IPS-18c (cell line): ENCODE measurements around the gene RHBG.
"Not testable (repeated sequence)": the region's sequence is repeated elsewhere in the genome, so short reads cannot be mapped to it uniquely, and the experiment has no call there.

Experiments
- H3K4me3 ChIP-seq: 2 replicates; pipeline ENCODE4 v1.7.0; 2013; ENCODE audit warnings: low read depth, mild to moderate bottlenecking, low read length, moderate library complexity; ENCODE audit not compliant: insufficient read depth
- H3K9me3 ChIP-seq: one replicate; pipeline ENCODE4 v1.6.1; 2013; ENCODE audit warnings: mild to moderate bottlenecking, low read length, moderate library complexity; ENCODE audit not compliant: control insufficient read depth, insufficient read depth

RHBG gene

GRCh38 chr1:156357977-156358376 lies 11.0 kb upstream of the RHBG start:
- Histone ChIP-seq H3K9me3 (peaks cover 2% of the 10 kb centered on the region), H3K4me3 (no peak overlapping the region)

- H3K4me3 ChIP-seq = no peak overlapping the region
- peaks cover 2% of the 10 kb centered on the region for H3K9me3 ChIP-seq
Observed at GRCh38 chr1:156358641-156359040, 10.4 kb upstream of the RHBG start.

GRCh38 chr1:156359249-156359648 lies 9.8 kb upstream of the RHBG start:
- peaks cover 2% of the 10 kb centered on the region for H3K9me3 ChIP-seq
- H3K4me3 ChIP-seq = no peak overlapping the region

GRCh38 chr1:156359973-156360372 lies 9.0 kb upstream of the RHBG start:
- H3K4me3 ChIP-seq = no peak overlapping the region
- peaks cover 1% of the 10 kb centered on the region for H3K9me3 ChIP-seq

GRCh38 chr1:156360534-156360933 lies 8.5 kb upstream of the RHBG start:
- no peaks in the 10 kb centered on the region for H3K9me3 ChIP-seq
- H3K4me3 ChIP-seq = no peak overlapping the region

GRCh38 chr1:156365754-156366153 lies 3.3 kb upstream of the RHBG start:
- Histone ChIP-seq H3K4me3 (no peak overlapping the region), H3K9me3 (no peaks in the 10 kb centered on the region)

- no peaks in the 10 kb centered on the region for H3K9me3 ChIP-seq
- no peak overlapping the region for H3K4me3 ChIP-seq
Observed at GRCh38 chr1:156366378-156367166, 2.4 kb upstream of the RHBG start.

GRCh38 chr1:156367383-156368156 lies 1.4 kb upstream of the RHBG start:
- no peaks in the 10 kb centered on the region for H3K9me3 ChIP-seq
- H3K4me3 ChIP-seq = no peak overlapping the region

- no peak overlapping the region for H3K4me3 ChIP-seq
- no peaks in the 10 kb centered on the region for H3K9me3 ChIP-seq
Observed at GRCh38 chr1:156368157-156368658, 803 bp upstream of the RHBG start.

GRCh38 chr1:156369685-156370286 lies 775 bp downstream of the RHBG start:
- H3K9me3 ChIP-seq = not testable (repeated sequence)
- peak overlapping the region; percentile 66 for H3K4me3 ChIP-seq

GRCh38 chr1:156371553-156372264 lies 2.7 kb downstream of the RHBG start:
- Histone ChIP-seq H3K4me3 (no peak overlapping the region), H3K9me3 (no peaks in the 10 kb centered on the region)

GRCh38 chr1:156372265-156372586 lies 3.2 kb downstream of the RHBG start:
- H3K4me3 ChIP-seq = no peak overlapping the region
- no peaks in the 10 kb centered on the region for H3K9me3 ChIP-seq

GRCh38 chr1:156372876-156373275 lies 3.9 kb downstream of the RHBG start:
- H3K9me3 ChIP-seq = no peaks in the 10 kb centered on the region

GRCh38 chr1:156373546-156373945 lies 4.5 kb downstream of the RHBG start:
- H3K9me3 ChIP-seq = no peaks in the 10 kb centered on the region
- no peak overlapping the region for H3K4me3 ChIP-seq

More at GRCh38 chr1:156372876-156373275, 3.9 kb downstream of the RHBG start:
- no peak overlapping the region for H3K4me3 ChIP-seq

- Histone ChIP-seq H3K4me3 (no peak overlapping the region), H3K9me3 (no peaks in the 10 kb centered on the region)
Observed at GRCh38 chr1:156376146-156376545, 7.1 kb downstream of the RHBG start.

- no peak overlapping the region for H3K4me3 ChIP-seq
- no peaks in the 10 kb centered on the region for H3K9me3 ChIP-seq
Observed at GRCh38 chr1:156376958-156377919, 8.2 kb downstream of the RHBG start.
